ENCODE measurements around the gene RBM19. TPM values are rescaled to one million over a fixed set of nuclear protein-coding genes. Genes with fewer than 3 reads are reported as not detected.

The RBM19 gene
- total RNA-seq, 1 donor from 2014 or later, result 77.0 TPM

GRCh38 chr12:113884392-113884791 lies 81.7 kb downstream of the RBM19 start:
- ChIA-PET POLR2A (no interaction called here), CTCF (no interaction called here)
- DNase-seq (no peak), ATAC-seq (ENCODE audit: low read depth) (no peak)
- no peaks in the 10 kb centered on the region for H3K4me1 Mint-ChIP-seq
- peaks cover 71% of the 10 kb centered on the region for H3K36me3 Mint-ChIP-seq (ENCODE audit: low read depth)
- no peaks in the 10 kb centered on the region for H3K27me3 Mint-ChIP-seq
- H3K4me3 Mint-ChIP-seq, result no peak overlapping the region
- no peaks in the 10 kb centered on the region for H3K9me3 Mint-ChIP-seq
- TF ChIP-seq CTCF (IDR thresholded peaks at IDR 0.05), result no peak
- intact Hi-C loops (cut with micrococcal nuclease), result no loop called here
- H3K27ac Mint-ChIP-seq, result no peak overlapping the region

GRCh38 chr12:113882690-113883089 lies 83.4 kb downstream of the RBM19 start:
- H3K4me3 Mint-ChIP-seq, result no peak overlapping the region
- H3K36me3 Mint-ChIP-seq (ENCODE audit: low read depth), result peaks cover 65% of the 10 kb centered on the region
- no peak overlapping the region for H3K27ac Mint-ChIP-seq
- intact Hi-C loops (cut with micrococcal nuclease), result no loop called here
- POLR2A ChIA-PET, result no interaction called here
- H3K27me3 Mint-ChIP-seq, result no peaks in the 10 kb centered on the region
- H3K4me1 Mint-ChIP-seq, result no peaks in the 10 kb centered on the region
- no peak for ATAC-seq (ENCODE audit: low read depth)
- H3K9me3 Mint-ChIP-seq, result no peaks in the 10 kb centered on the region
- no peak for TF ChIP-seq CTCF (IDR thresholded peaks at IDR 0.05)
- no peak for DNase-seq
- CTCF ChIA-PET, result no interaction called here

DNA sequence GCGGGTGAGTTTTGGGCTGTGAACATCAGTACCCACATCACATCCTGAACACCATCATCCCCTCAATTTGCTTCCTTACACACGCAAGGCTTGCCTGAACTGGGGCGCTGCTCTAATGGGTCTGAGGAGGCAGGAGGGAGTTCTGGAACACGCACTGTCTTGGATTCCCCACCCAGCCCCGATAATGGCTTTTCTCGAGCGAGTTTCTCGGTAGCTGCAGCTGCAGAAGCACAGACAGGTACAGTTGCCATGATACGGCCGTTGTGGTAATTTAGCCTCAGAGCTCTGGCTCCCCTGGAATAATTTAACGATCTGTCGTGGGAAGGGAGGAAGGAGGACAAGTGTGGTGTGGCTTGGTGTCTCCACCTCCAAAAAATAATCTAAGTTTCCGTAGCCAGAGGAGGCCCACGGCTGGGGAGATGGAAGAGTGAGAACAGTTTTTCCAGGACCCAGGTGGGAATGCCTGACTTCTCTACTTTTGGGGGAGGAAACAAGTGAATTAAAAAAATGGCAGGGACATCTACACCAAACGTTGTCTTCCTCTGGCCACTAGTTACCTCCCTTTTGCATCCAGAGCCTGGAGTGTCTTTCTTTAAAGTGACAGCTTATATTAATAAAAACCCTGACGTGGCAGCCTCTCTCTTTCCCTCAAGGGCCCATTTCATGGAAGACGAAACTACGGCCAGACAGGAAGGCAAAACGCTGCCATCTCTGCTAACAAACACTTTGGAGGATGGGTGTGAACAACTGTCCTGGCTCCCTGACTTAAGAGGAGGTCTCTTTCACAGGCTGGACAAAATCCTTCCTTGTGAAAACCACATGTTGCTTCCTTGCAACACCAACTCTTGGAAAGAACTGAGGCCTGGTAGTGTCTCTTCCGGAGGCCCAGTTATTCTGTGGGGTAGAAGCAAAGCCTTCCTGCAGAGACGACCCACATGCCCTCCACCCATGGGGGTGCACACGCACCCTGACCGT lies 84.8 kb downstream of the RBM19 start:
- POLR2A ChIA-PET, result no interaction called here
- DNase-seq (no peak), ATAC-seq (ENCODE audit: low read depth) (no peak)
- H3K9me3 Mint-ChIP-seq, result no peaks in the 10 kb centered on the region
- no peaks in the 10 kb centered on the region for H3K27me3 Mint-ChIP-seq
- H3K27ac Mint-ChIP-seq, result no peak overlapping the region
- H3K36me3 Mint-ChIP-seq (ENCODE audit: low read depth), result peaks cover 62% of the 10 kb centered on the region
- no peak for TF ChIP-seq CTCF (IDR thresholded peaks at IDR 0.05)
- no peaks in the 10 kb centered on the region for H3K4me1 Mint-ChIP-seq
- H3K4me3 Mint-ChIP-seq, result no peak overlapping the region
- intact Hi-C loops (cut with micrococcal nuclease), result no loop called here
- CTCF ChIA-PET, result no interaction called here

DNA sequence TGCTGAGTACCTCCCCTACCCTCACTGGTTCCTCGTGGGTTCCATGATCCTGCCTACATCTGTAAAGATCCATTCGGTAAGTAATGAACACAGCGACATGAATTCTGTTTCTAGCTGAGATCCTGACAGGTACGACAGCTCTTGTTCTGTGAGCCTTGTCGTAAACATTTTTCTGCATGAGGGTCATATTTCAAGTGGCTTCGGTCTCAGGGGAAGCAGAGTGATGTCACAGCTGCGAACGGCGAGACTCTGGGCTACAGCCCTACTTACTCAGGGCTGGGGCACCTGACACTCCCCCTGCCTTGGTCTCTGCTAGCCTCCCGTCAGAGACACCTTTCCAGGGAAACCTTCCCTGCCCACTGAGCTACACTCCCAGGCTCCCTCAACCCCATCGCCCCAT lies 85.8 kb downstream of the RBM19 start:
- ATAC-seq (ENCODE audit: low read depth), result no peak
- no peak for TF ChIP-seq CTCF (IDR thresholded peaks at IDR 0.05)
- intact Hi-C loops (cut with micrococcal nuclease), result no loop called here
- no peak for DNase-seq
- CTCF ChIA-PET, result no interaction called here
- no peak overlapping the region for H3K27ac Mint-ChIP-seq
- no peaks in the 10 kb centered on the region for H3K27me3 Mint-ChIP-seq
- no peak overlapping the region for H3K4me3 Mint-ChIP-seq
- peaks cover 67% of the 10 kb centered on the region for H3K36me3 Mint-ChIP-seq (ENCODE audit: low read depth)
- H3K9me3 Mint-ChIP-seq, result no peaks in the 10 kb centered on the region
- H3K4me1 Mint-ChIP-seq, result no peaks in the 10 kb centered on the region
- POLR2A ChIA-PET, result no interaction called here

- H3K27ac Mint-ChIP-seq, result no peak overlapping the region
- H3K36me3 Mint-ChIP-seq (ENCODE audit: low read depth), result peaks cover 67% of the 10 kb centered on the region
- no peaks in the 10 kb centered on the region for H3K27me3 Mint-ChIP-seq
- intact Hi-C loops (cut with micrococcal nuclease), result no loop called here
- TF ChIP-seq CTCF (IDR thresholded peaks at IDR 0.05), result no peak
- ATAC-seq (ENCODE audit: low read depth) (no peak), DNase-seq (no peak)
- ChIA-PET CTCF (no interaction called here), POLR2A (no interaction called here)
- no peaks in the 10 kb centered on the region for H3K9me3 Mint-ChIP-seq
- H3K4me3 Mint-ChIP-seq, result no peak overlapping the region
- no peaks in the 10 kb centered on the region for H3K4me1 Mint-ChIP-seq
Measured at GRCh38 chr12:113879658-113880057, 86.5 kb downstream of the RBM19 start.
